Skin of body (tissue), 2 donors: ENCODE measurements around the gene IL34. TPM values are rescaled to one million over a fixed set of nuclear protein-coding genes. Genes with fewer than 3 reads are reported as not detected.
"Not testable (repeated sequence)": the region's sequence is repeated elsewhere in the genome, so short reads cannot be mapped to it uniquely, and the experiment has no call there.

Experiments
- DNase-seq: peaks from one replicate; lab custom pipeline; 2025; lab: John Stamatoyannopoulos, UW
- total RNA-seq: library from RNA; depleted of rRNA; stranded (reverse); fragments of >200 nt; gene quantifications from one replicate; pipeline ENCODE4 v1.2.3, GENCODE V29; 2014

IL34 gene
- total RNA-seq, 1 donor from 2014 or later: 10.2 TPM

- no peak for DNase-seq
Measured at GRCh38 chr16:70656712-70657263, 10.4 kb downstream of the IL34 start.

DNA sequence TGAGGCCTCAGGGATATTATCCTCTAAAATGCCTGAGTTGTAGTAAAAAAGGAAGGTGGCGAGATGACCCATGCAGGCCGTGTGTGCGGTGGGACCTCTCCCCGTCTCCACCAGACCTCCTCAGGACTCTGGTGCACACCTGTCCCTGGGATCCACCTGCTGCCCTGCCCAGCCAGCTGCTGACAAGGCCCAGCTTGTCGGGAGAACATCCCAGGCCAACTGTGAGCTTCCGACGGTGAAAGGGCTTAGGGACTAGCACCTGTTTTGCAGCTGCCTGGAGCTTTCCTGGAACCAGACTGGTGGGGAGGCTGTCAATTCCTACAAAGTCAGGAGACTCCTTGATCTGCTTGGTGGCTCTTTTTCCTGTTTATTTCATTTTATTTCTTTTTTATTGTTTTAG is 11.6 kb downstream of the IL34 start:
- DNase-seq: no peak

GRCh38 chr16:70658921-70659320 is 12.6 kb downstream of the IL34 start:
- no peak for DNase-seq

GRCh38 chr16:70659546-70659945 is 13.2 kb downstream of the IL34 start:
- DNase-seq: no peak

DNA sequence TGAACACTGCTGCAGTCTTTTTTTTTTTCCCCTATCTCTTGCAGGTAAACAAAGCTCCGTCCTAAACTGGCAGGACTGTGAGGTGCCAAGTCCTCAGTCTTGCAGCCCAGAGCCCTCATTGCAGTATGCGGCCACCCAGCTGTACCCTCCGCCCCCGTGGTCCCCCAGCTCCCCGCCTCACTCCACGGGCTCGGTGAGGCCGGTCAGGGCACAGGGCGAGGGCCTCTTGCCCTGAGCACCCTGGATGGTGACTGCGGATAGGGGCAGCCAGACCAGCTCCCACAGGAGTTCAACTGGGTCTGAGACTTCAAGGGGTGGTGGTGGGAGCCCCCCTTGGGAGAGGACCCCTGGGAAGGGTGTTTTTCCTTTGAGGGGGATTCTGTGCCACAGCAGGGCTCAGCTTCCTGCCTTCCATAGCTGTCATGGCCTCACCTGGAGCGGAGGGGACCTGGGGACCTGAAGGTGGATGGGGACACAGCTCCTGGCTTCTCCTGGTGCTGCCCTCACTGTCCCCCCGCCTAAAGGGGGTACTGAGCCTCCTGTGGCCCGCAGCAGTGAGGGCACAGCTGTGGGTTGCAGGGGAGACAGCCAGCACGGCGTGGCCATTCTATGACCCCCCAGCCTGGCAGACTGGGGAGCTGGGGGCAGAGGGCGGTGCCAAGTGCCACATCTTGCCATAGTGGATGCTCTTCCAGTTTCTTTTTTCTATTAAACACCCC is 13.8 kb downstream of the IL34 start:
- no peak for DNase-seq

DNA sequence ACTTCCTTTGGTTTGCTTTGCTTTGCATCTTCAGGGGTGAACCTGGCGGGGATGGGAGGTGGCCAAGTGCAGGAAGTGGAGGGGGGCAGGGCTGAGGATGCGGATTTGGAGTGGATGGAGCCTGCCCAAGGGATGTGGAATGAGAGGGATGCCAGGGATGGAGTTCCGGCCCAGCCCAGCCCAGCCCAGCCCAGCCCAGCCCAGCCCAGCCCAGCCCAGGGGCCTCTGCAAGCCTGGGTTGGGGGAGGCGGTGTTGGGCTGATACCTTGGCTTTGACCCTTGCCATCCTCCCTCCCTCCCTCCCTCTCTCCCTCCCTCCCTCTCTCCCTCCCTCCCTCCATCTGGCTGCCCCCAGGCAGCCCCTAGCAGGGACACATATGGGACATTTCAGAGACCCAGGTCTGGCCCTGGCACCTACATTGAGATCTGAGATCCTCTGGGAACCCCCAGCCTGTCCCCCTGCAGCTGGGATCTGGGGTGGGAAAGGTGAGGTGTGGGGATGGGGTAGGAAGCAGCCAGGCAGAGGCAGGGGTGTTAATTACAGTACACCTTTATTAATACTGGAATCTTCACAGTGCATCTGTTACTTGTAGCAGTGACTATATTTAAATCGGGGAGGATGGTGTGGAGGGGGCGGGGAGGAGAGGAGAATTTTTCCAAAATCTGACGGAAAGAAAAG is 14.5 kb downstream of the IL34 start:
- DNase-seq: no peak

DNA sequence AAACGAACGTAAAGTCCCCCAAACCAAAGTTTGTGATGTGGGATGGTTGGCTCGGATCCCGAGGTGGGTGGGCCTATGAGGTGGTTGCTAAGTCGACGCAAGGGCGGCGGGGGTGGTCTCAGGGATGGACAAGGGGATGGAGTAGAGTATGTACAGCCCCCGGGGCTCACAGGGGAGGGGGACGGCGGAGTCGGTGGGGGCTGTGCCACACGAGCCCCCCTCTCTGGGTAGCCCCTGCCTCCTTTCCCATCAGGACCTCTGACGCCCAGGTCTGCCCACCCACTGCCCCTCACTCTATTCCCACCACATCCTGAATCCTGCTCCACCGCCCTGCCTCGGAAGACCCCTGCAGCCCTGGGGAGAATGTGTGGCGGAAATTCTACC is 15.2 kb downstream of the IL34 start:
- DNase-seq: no peak

- no peak for DNase-seq
Measured at GRCh38 chr16:70661918-70662641, 15.7 kb downstream of the IL34 start.

- DNase-seq: no peak
Measured at GRCh38 chr16:70662991-70663523, 16.7 kb downstream of the IL34 start.

DNA sequence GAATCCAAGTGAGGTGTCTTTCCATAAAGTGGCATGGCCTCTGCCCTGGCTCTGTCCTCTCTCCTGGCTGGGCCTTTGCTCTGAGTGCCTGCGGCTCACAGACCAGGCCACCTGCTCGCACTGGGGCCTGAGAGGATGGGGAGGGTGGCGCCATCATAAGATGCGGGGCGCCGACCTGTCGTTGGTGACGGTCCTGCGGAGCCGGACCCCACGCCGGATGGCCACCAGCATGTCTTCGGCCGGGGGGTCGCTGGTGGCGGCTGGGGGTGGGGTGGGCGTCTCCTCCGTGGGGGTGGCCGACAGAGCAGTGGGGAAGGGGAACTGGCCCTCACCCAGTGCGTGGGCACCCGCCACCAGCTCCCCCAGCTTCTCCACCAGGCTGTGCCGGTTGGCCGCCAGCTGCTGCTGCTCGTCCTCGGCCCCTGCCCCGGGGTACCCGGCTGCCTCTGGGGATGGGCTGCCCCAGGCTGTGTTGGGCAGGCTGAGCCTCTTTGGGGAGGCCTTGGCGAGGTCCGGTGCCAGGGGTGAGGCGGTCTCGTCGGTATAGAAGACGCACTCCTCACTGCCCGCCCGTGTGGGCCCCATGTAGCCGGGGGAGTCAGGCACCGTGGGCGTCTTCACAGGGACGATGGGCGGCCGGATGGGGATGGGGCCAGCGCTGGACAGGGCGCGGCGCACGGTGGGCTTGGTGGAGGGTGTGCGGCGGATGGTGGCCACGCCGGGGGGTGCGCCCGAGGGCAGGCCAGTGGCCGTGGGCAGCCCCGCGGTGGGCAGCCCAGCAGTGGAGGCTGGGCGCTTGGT is 17.4 kb downstream of the IL34 start:
- DNase-seq: no peak

GRCh38 chr16:70664325-70665112 is 18.2 kb downstream of the IL34 start:
- DNase-seq: no peak

GRCh38 chr16:70665113-70665694 is 18.8 kb downstream of the IL34 start:
- DNase-seq: no peak

GRCh38 chr16:70665806-70666735 is 19.7 kb downstream of the IL34 start:
- no peak for DNase-seq

GRCh38 chr16:70670175-70670574 is 23.8 kb downstream of the IL34 start:
- DNase-seq: no peak

- not testable (repeated sequence) for DNase-seq
Measured at GRCh38 chr16:70670938-70671337, 24.6 kb downstream of the IL34 start.

DNA sequence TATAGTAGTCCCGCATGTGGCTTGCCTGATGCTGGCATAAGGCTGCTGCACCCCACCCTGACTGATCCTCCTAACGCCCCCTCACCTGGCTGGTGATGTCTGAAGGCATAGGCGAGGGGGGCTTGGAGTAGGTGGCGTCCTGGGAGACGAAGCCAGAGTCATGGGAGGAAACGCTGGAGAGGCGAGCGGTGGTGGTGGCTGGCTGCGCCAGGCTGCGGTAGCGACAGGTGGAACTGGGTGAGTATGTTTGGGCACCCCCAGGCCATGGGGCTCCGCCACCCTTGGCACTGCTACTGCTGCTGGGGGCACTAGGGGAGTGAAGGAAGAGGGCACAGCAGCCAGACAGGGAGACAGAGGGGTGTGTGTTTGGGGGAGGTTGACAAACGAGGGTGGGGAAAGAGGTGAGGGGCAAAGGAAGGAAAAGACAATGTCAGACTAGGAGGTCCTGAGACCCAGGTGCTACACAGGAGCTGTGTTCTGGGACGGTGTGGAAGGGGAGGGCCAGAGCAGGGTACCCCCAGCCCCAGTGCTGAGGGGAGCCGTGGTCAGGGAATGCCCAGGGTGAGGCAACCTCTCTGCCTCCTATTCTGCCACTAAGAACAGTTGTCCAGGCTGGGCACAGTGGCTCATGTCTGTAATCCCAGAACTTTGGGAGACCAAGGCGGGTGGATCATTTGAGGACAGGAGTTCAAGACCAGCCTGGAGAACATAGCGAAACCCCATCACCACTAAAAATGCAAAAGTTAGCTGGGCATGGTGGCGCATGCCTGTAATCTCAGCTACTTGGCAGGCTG is 28.1 kb downstream of the IL34 start:
- DNase-seq: no peak

DNA sequence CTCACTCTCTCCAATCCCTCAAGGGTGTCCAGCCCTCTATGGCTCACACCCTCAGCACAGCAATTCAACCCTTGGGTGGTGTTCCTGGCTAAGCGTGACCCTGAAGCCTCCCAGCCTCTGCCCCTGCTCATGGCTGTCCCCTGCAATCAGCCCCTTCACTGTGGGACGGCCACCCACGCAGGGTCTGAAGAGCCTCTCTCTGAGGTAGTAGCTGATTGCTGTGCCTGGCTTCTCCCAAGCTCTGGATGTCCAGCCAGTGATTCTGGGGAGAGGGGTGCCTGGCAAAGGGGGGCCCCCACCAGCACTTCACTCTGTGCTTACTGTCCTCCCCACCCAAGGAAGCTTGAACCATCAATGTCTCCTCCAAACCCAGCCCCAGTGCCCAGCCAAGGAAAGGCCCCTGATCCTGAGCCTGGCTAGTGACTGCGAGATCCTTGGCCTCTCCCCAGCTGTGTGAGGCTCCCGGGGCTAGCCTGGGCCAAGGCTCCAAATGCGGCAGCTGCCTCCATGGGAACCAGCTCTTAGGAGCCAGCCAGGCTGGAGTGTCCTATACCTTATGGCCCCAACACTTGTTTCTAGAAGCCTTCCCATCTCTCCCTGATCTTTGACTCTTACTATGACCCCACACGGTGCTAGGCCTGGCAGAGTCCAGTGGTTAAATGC is 29.6 kb downstream of the IL34 start:
- DNase-seq: no peak
